ENCODE data around the gene MUS81. TPM values are rescaled to one million over a fixed set of nuclear protein-coding genes. Genes with fewer than 3 reads are reported as not detected.

Gene MUS81
- total and polyA plus RNA-seq, 2 donors (not counting 3 experiments of a cell fraction or from before 2014, with no cell fraction given), result 57.9 to 76.9 TPM

GRCh38 chr11:65854852-65855837, 5.1 kb upstream of the MUS81 start:
- dilution Hi-C loops (cut with MboI; ENCODE audit: extremely low pct_ligation_motif_present, low sequenced_read_pairs) (no loop called here), intact Hi-C loops (cut with micrococcal nuclease) (no loop called here)
- CTCF ChIA-PET, result no interaction called here
- peaks cover 49% of the 10 kb centered on the region for H3K79me2 ChIP-seq (ENCODE audit: control insufficient read depth, insufficient read depth, low read length)
- BruUV-seq (replicated peaks), result TSS peak; percentile 45
- peaks cover 29% of the 10 kb centered on the region for H3K4me1 ChIP-seq (ENCODE audit: control insufficient read depth, extremely low read depth, insufficient read depth, low read length)
- no peak overlapping the region for H3K9ac ChIP-seq (replicated peaks; ENCODE audit: extremely low read depth, insufficient read depth, low read length)
- H3K36me3 ChIP-seq (ENCODE audit: control insufficient read depth in 2 of 2, extremely low read depth in 1 of 2, insufficient read depth in 2 of 2, low read length in 2 of 2), result peaks cover 36 to 44% of the 10 kb centered on the region in 2 experiments
- peak overlapping the region; percentile 90 for H3K4me2 ChIP-seq (ENCODE audit: insufficient read depth, low read length)
- H3K4me3 ChIP-seq (replicated peaks in 1 of 3; ENCODE audit: insufficient read depth in 1 of 3, low read depth in 1 of 3, low read length in 3 of 3), result no peak overlapping the region
- H4K20me1 ChIP-seq (replicated peaks; ENCODE audit: control insufficient read depth, extremely low read depth, insufficient read depth, low read length), result peaks cover 9% of the 10 kb centered on the region
- FAIRE-seq, result no peak
- H3K9me3 ChIP-seq (replicated peaks; ENCODE audit: control insufficient read depth, insufficient read depth, low read length), result no peaks in the 10 kb centered on the region
- POLR2A ChIA-PET, result no interaction called here
- H3K9me1 ChIP-seq (replicated peaks; ENCODE audit: control insufficient read depth, extremely low read depth, insufficient read depth, low read length), result no peaks in the 10 kb centered on the region
- no peak overlapping the region for H3K27ac ChIP-seq (ENCODE audit: insufficient read depth, low read depth, low read length)
- TF ChIP-seq MYC (IDR thresholded peaks at IDR 0.05; ENCODE audit: low read depth, low read length), result no peak
- TF ChIP-seq GATA2 (IDR thresholded peaks at IDR 0.05; ENCODE audit: insufficient read depth, insufficient read length, low read depth, low read length), result no peak
- no peak for TF ChIP-seq EZH2 (IDR thresholded peaks at IDR 0.05; ENCODE audit: borderline replicate concordance, low read depth, low read length, severe bottlenecking)
- TF ChIP-seq FOS (IDR thresholded peaks at IDR 0.05; ENCODE audit: borderline replicate concordance, insufficient read depth, low read length), result no peak
- no peak for TF ChIP-seq CTCF (IDR thresholded peaks at IDR 0.05; ENCODE audit: extremely low read depth in 1 of 2, insufficient read depth in 1 of 2, low read depth in 1 of 2, low read length in 2 of 2)
- no peak for TF ChIP-seq MAX (IDR thresholded peaks at IDR 0.05; ENCODE audit: insufficient read depth, insufficient read length)
- TF ChIP-seq POLR2AphosphoS5 (IDR thresholded peaks at IDR 0.05; ENCODE audit: insufficient read depth, low read depth, low read length), result no peak
- no peak for TF ChIP-seq JUN (IDR thresholded peaks at IDR 0.05; ENCODE audit: borderline replicate concordance, insufficient read depth, insufficient read length, low read depth)
- no peak for TF ChIP-seq POLR2A (IDR thresholded peaks at IDR 0.05; ENCODE audit: low read depth, low read length)
- H2AFZ ChIP-seq (ENCODE audit: low read depth, low read length), result no peak overlapping the region
- DNase-seq (ENCODE audit: low read depth, low spot score), result no peak
- no peaks in the 10 kb centered on the region for H3K27me3 ChIP-seq (ENCODE audit: control insufficient read depth in 2 of 2, insufficient read depth in 2 of 2, low read length in 2 of 2)

All from endothelial cell of umbilical vein (primary cell).